Endothelial cell of umbilical vein (primary cell): Measurements from ENCODE around the gene AUTS2.

Experiments
- FOS ChIP-seq: IDR thresholded peaks from 2 replicates; pipeline ENCODE4 v1.6.1; 2011; ENCODE audit warnings: mild to moderate bottlenecking, low read length, moderate library complexity, borderline replicate concordance; ENCODE audit not compliant: insufficient read depth
- GATA2 ChIP-seq: IDR thresholded peaks from 2 replicates; pipeline ENCODE4 v1.7.0; 2011; ENCODE audit warnings: low read depth, mild to moderate bottlenecking, moderate library complexity, mixed read lengths, low read length; ENCODE audit not compliant: insufficient read length, insufficient read depth
- JUN ChIP-seq: IDR thresholded peaks from 2 replicates; pipeline ENCODE4 v1.6.1; 2011; ENCODE audit warnings: borderline replicate concordance, low read depth; ENCODE audit not compliant: insufficient read length, insufficient read depth
- MYC ChIP-seq: IDR thresholded peaks from one replicate; pipeline ENCODE4 v1.6.1; 2011; ENCODE audit warnings: mild to moderate bottlenecking, low read depth, low read length
- POLR2A ChIP-seq: IDR thresholded peaks from 2 replicates; pipeline ENCODE4 v1.6.1; 2012; ENCODE audit warnings: low read depth, mild to moderate bottlenecking, control low read depth, low read length
- POLR2AphosphoS5 ChIP-seq: IDR thresholded peaks from 2 replicates; pipeline ENCODE4 v1.6.1; 2012; ENCODE audit warnings: low read depth, mild to moderate bottlenecking, control low read depth, low read length, moderate library complexity; ENCODE audit not compliant: insufficient read depth
- TF ChIP-seq, protein P1 (sequence below), 2 donors: IDR thresholded peaks; 1 replicate in 1 of 2; 2 replicates in 1 of 2; pipeline ENCODE4 v1.5.1; 2011; ENCODE audit warnings: low read length in 2 of 2, mild to moderate bottlenecking in 2 of 2, moderate library complexity in 2 of 2, control low read depth in 1 of 2, inconsistent platforms in 1 of 2, low read depth in 1 of 2; ENCODE audit not compliant: insufficient read depth in 1 of 2; ENCODE audit errors: extremely low read depth in 1 of 2

DNA sequence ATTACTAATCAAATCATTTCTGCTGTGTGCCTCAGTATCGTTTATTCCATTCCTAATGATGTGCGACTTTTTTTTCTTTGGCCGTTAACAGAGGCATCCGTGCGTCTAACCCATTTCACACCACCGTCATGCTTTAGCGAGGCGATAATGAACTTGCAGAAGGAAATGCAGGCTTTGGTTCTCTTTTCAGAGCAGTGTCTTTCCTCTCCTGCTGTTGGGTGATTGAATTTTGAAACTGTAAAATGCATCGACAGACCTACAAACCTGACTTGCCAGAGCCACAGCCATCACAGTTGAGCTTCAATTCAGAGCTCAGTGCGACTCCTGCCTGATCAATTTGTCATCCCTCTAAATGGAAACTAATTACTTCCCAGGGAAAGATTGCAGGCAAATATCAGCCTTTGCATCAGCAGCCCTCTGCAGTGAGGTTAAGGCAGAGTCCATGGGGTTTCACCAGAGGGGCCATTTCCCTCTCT is 1047.6 kb downstream of the AUTS2 start:
- TF ChIP-seq, protein P1, sequence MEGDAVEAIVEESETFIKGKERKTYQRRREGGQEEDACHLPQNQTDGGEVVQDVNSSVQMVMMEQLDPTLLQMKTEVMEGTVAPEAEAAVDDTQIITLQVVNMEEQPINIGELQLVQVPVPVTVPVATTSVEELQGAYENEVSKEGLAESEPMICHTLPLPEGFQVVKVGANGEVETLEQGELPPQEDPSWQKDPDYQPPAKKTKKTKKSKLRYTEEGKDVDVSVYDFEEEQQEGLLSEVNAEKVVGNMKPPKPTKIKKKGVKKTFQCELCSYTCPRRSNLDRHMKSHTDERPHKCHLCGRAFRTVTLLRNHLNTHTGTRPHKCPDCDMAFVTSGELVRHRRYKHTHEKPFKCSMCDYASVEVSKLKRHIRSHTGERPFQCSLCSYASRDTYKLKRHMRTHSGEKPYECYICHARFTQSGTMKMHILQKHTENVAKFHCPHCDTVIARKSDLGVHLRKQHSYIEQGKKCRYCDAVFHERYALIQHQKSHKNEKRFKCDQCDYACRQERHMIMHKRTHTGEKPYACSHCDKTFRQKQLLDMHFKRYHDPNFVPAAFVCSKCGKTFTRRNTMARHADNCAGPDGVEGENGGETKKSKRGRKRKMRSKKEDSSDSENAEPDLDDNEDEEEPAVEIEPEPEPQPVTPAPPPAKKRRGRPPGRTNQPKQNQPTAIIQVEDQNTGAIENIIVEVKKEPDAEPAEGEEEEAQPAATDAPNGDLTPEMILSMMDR (IDR thresholded peaks at IDR 0.05; ENCODE audit: extremely low read depth in 1 of 2, insufficient read depth in 1 of 2, low read depth in 1 of 2, low read length in 2 of 2): no peak
- no peak for TF ChIP-seq POLR2A
- TF ChIP-seq POLR2AphosphoS5: no peak
- no peak for TF ChIP-seq GATA2
- TF ChIP-seq JUN: no peak
- TF ChIP-seq MYC: no peak
- no peak for TF ChIP-seq FOS
